CMK (cell line): ENCODE measurements around the gene CYGB.

Source experiments
- DNase-seq: peaks from one replicate; pipeline ENCODE4 v3.0.0-alpha.2; 2010; ENCODE audit warnings: low read depth

The CYGB gene

DNA sequence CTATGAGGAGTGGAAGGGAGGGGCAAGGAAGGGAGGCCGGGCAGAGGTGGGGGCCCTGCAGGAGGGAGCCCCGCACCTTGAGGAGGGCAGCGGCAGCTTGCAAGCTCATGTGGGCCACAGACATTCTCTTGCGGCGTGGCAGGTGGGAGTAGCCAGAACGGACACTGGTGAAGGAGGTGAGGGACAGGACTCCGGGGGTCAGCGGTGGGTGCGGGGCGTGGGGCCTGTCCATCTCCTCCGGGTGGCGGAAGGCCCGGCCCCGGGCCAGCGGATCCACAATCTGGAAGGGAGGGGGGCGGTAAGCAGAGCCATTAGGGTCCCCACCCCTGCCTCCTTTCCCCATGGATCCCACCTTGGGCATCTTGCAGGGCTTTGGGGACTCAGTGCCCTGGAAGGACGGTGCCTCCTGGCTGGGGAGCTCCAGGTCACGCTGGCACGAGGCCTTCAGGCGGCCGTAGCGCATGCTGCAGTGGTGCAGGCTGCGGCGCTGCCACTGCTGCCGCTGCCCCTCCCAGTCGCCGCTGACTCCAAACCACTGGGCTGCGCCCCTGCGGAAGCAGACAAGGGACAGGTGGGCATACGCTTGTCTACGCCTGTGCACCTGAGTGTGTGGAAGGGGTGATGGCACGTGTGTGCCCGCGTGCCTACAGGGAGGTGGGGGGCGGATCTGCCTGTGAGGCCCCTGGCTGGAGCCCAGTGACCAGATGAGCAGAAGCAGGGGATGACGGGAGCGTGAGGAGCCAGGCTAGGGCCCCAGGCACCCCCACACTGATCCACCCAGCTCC lies 58.6 kb downstream of the CYGB start:
- no peak for DNase-seq

DNA sequence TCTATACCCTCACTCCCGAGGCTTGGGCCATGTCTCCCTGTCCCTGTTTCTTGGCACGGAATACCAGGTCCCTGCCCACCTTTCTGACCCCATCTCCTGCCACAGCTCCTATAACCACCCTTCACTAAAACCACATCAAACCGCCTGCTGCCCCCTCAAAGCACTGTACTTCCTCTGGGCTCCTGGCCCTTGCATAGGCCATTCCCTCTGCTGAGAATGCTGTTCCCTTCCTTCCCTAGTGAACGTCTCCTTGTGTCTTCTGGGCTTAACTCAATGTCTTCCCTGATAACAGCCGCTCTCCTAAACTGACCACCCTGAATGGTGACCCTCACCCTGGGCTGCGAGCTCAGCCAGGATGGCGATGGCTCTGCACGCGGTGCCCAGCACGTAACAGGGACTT lies 59.4 kb downstream of the CYGB start:
- no peak for DNase-seq

DNA sequence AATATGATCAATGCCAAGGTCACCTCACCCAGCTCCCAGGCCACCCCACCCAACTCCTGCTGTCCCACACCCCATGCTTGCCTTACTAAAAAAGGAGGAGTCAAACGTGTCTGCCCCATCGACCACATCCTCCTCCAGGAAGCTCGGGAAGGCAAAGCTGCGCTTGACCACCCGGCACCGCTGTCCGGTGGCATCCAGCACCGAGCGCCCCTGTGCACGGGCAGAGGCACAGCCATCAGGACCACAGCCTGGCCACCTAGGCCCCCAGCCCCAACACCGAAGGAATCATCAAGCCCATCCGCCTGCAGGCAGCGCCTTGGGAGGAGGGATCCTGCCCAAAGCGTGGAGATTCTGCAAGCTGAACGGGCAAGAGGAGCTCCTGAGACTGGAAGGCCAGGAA lies 59.9 kb downstream of the CYGB start:
- DNase-seq, result no peak
